Hematopoietic multipotent progenitor cell treated with erythropoietin and hydrocortisone succinate and interleukin-3 and kit ligand, for 17 days (in vitro differentiated cells): ENCODE measurements around the gene CLDN11.

Source experiments
- DNase-seq: peaks from one replicate; pipeline ENCODE4 v3.0.0-alpha.2; 2015; ENCODE audit warnings: low spot score

CLDN11 gene

DNA sequence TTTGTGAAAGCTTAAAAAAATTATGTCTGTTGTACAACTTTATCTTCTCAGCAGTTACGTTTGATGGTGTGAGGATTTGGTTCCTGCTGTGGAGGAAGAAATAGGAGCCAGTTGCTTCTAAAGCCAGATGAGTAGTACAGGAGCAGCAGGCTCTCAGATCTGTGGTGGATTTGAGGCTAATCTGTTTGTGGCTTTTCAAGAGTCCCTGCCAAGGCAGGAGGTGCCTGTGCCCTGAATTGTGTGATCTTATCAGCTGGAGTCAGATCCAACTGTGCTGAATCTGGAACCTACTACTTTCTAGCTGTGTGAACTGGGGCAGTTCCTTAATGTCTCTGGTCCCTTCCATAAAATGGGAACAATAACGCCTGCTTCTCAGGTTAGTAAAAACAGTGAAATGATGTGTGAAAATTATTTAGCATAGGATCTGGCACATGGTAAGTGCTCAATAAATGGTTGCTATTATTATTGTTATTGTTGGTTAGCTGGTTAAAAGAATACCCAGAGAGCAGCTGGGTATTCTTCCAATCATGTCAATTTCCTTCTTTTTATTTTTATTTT, 7.7 kb downstream of the CLDN11 start:
- no peak for DNase-seq

DNA sequence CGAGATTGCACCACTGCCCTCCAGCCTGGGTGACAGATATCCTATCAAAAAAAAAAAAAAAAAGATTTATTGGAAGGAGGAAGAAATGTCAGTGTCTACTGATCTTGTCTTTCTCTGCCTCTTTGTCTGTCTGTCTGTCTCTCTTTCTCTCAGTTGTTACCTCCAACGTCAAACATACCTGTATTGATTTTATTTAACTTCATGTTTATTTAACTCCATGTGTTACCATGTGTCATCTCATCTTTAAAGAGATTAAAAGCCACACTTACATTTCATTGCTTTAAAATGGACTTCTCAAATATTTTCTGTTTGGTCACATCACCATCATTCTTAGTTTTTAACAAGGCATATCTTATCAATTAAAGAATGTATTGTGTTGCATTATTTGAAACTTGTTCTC, 9.4 kb downstream of the CLDN11 start:
- no peak for DNase-seq

DNA sequence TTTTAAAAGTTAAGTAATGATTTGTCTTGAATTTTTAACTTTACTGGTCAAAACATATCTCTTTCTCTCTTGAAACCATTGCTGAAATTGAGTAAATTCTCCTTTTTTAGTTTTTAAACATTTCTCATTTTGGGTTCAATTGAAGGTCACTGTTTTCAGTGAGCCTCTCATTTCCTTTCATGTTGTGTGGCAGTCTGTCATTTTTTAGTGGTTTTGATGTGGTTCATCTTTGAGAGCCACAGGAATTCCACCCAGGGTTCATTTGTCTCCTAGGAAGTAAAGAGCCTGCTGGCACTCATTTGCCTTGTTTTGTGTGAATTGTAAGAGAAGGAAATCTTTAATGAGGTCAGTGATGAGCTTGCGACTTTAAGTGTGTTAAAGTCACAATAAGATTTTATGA, 10.4 kb downstream of the CLDN11 start:
- DNase-seq: no peak

DNA sequence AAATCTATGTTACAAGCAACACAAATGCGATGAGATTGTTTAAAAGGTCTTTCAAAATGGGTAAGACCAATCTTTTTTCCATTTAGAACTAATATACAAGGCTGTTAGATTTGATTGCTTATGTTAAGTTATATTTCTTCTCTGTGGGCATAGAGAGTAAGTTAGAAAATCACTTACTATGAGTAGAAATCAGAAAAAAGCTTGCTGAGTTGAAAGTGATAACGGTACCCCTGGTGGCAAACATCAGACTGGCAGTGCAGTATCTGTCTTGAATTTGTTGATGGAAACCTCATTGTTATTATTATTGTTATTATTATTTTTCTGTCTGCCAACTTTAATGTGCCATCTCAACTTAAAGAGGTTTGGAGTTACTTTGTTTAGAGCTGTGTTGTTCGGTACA, 12.4 kb downstream of the CLDN11 start:
- no peak for DNase-seq

- DNase-seq: no peak
Measured at GRCh38 chr3:170432416-170432815, 13.7 kb downstream of the CLDN11 start.

DNA sequence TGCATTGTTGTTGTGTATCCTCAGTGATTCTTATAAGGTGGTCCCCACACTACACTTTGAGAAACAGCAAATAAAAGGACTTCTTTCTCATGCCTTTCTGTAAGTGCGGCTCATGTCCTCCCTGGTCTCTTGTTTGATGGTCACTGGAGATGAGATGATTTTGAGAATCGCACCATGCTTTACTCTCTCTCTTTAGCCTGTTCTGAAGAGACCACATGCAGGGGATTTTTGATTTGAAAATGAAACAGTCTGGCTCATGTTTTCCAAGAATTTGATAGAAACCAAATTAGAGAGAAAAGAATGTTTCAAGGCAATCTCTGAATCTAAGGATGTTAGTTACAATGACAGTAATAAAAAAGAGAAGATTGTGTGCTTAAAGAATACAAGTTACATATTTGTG, 18.0 kb downstream of the CLDN11 start:
- DNase-seq: no peak

GRCh38 chr3:170437176-170437575, 18.5 kb downstream of the CLDN11 start:
- no peak for DNase-seq

GRCh38 chr3:170437696-170438407, 19.2 kb downstream of the CLDN11 start:
- no peak for DNase-seq

- no peak for DNase-seq
Measured at GRCh38 chr3:170438836-170439235, 20.2 kb downstream of the CLDN11 start.

GRCh38 chr3:170440344-170440743, 21.7 kb downstream of the CLDN11 start:
- no peak for DNase-seq

DNA sequence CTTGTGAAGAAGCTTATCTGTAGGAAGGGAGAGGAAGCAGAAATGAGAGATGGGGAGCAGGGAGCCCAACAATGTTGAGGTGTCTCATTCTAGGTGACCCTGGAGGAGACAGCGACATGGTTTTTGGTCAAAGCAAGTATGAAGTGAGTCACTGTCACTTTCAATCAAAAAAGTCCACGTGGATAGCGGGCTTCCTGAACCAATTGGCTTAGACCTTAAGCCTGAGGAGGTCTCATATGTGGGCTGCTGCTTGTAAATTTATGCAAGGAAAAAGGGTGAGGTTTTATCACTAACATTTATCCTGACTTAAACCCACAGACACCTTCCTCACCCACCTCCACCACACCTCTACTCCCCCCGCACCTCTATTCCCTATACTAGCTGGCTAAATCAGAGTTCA, 22.7 kb downstream of the CLDN11 start:
- DNase-seq: no peak

- DNase-seq: no peak
Measured at GRCh38 chr3:170442947-170443346, 24.3 kb downstream of the CLDN11 start.

- no peak for DNase-seq
Measured at GRCh38 chr3:170443457-170443856, 24.8 kb downstream of the CLDN11 start.

DNA sequence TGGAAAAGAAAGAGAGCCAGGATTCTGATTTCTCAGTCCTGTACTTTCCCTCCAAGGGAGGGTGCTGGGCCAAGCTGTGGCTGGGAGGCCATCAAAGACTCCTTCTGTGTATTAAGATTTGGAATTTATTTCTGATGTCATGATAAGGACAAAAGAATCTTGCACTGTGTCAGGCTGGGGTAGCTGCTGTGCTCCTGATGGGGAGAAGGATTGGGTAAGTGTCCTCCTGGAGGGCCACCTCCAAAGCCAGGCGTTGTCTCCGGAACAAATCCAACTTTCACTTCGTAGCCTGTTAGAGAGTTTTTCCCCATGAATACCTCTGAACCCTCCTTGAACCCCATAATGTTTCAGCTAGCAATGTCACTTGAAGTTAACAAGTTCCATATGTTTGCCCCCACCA, 29.9 kb downstream of the CLDN11 start:
- DNase-seq: no peak

GRCh38 chr3:170450039-170450438, 31.4 kb downstream of the CLDN11 start:
- no peak for DNase-seq

- no peak for DNase-seq
Measured at GRCh38 chr3:170454509-170454908, 35.8 kb downstream of the CLDN11 start.

GRCh38 chr3:170458285-170458684, 39.6 kb downstream of the CLDN11 start:
- DNase-seq: no peak

GRCh38 chr3:170463011-170463410, 44.3 kb downstream of the CLDN11 start:
- DNase-seq: no peak

DNA sequence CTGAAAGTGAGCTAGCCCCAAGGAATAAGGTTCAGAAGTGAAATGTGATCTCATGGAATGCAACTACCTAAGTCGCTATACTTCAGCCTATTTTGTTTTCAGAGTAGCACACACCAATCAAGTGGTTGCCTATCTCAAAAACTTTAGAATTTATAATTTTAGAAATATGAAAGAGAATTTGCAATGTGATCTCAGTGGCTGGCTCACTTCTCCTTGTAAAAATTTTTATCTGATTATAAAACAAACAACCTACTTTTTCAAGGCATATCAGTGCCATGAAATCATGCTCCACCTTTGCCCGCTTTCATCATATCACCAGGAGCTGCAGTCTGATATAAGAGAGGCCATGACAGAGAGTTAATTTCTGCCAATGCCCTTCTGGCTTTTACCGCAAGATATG, 47.3 kb downstream of the CLDN11 start:
- no peak for DNase-seq

DNA sequence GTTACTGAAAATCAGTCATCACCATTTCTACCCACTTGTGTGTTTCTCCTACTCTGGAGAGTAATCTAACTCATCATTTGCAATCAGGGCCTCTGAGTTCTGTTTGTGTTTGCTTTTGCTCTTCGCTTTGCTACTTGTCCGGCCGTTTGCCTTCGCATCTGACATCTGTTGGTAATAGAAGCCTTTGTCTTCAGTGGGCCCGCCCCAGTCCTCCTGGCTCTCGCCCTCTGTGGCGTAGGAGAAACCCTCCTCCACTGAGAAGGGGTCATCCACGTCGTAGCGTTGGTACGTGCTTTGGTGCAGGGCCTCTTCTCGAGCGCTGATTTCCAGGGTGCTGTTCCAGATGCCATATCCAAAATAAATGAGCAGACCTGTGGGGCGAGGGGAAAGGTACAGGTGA, 48.3 kb downstream of the CLDN11 start:
- no peak for DNase-seq

- no peak for DNase-seq
Measured at GRCh38 chr3:170467571-170468147, 49.0 kb downstream of the CLDN11 start.

DNA sequence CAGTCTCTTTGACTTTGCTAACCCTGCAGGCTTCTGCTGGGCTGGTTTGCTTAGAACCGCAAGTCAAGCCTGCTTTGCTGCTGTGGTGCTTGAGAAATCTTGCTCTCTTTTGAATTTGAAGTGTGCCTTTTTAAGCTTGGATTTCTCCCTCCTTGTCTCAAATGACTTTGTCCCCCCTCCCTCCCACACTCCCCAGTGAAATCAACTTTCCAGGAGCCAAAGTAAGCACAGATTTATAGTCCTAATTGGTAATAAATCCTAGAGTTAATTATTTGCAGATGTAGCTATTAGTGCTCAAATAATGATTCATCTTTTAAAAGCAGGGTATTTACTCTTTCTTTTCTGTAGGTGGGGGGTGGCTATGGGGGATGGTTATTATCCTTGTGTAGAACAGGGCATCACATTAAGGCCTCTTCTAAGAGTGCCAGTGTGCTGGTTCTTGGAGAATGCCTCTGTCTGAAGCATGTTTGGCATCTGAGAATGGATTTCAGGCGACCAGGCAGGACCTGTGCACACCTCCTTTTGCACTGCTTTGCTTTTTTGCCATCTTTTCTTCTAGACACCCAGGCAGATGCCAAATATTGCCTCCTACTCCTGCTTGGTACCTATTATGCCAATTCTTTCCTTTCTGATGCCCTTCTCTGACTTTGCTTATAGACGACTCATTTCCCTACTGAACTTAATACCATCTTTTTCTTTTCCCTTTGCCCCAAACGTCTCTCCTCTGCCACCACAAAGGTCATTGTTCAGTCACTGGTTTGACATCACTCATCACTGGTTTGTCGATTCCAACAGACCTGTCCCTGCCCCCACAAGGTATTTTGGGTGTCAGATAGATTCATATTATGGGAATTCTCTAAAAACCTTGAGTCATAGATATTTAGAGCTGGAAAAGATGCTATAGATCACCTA, 50.7 kb downstream of the CLDN11 start:
- DNase-seq: no peak
